ENCODE data around the gene PBX4.

- TF ChIP-seq, protein P1, sequence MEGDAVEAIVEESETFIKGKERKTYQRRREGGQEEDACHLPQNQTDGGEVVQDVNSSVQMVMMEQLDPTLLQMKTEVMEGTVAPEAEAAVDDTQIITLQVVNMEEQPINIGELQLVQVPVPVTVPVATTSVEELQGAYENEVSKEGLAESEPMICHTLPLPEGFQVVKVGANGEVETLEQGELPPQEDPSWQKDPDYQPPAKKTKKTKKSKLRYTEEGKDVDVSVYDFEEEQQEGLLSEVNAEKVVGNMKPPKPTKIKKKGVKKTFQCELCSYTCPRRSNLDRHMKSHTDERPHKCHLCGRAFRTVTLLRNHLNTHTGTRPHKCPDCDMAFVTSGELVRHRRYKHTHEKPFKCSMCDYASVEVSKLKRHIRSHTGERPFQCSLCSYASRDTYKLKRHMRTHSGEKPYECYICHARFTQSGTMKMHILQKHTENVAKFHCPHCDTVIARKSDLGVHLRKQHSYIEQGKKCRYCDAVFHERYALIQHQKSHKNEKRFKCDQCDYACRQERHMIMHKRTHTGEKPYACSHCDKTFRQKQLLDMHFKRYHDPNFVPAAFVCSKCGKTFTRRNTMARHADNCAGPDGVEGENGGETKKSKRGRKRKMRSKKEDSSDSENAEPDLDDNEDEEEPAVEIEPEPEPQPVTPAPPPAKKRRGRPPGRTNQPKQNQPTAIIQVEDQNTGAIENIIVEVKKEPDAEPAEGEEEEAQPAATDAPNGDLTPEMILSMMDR (IDR thresholded peaks at IDR 0.05) = no peak
- TF ChIP-seq EP300 (IDR thresholded peaks at IDR 0.05) (no peak), POLR2A (IDR thresholded peaks at IDR 0.05) (no peak)
Observed at GRCh38 chr19:19628501-19629134, 10.1 kb upstream of the PBX4 start.

All from tibial nerve (tissue), 4 donors.